PC-3 (cell line): ENCODE data around the gene METTL1. TPM values are rescaled to one million over a fixed set of nuclear protein-coding genes. Genes with fewer than 3 reads are reported as not detected.

ENCODE experiments used
- ATAC-seq: fragments of 200-7000 bp; cut with Tn5 transposase; 2 replicates; pipeline ENCODE4 v1.9.1; 2020; ENCODE audit warnings: mild to moderate bottlenecking, moderate library complexity
- BruUV-seq: library from RNA; stranded (reverse); fragments of 400-500 nt; replicated peaks from 2 replicates; lab custom pipeline; 2021; lab: Mats Ljungman, UMichigan
- CTCF ChIA-PET: fragments of 300-600 bp; sonication (Branson Sonifier 250); formaldehyde crosslinking; loops from one replicate; lab custom pipeline; 2022; ENCODE audit warnings: antibody characterized with exemption; lab: Charles Lee
- POLR2A ChIA-PET: fragments of 300-600 bp; sonication (Branson Sonifier 250); formaldehyde crosslinking; loops from one replicate; lab custom pipeline; 2022; ENCODE audit warnings: antibody characterized with exemption; ENCODE audit not compliant: unreplicated experiment; lab: Charles Lee
- DNase-seq: peaks from one replicate; pipeline ENCODE4 v3.0.0-alpha.2; 2015
- H2AFZ ChIP-seq: fragments of 300-600 bp; sonication (generic); 2 replicates; pipeline ENCODE4 v1.6.0; 2016; ENCODE audit warnings: antibody characterized with exemption, low read length
- H3F3A ChIP-seq: fragments of 300-600 bp; sonication (generic); one replicate; pipeline ENCODE4 v1.6.0; 2017; ENCODE audit warnings: antibody characterized with exemption, low read length, control low read depth, mild to moderate bottlenecking; ENCODE audit not compliant: unreplicated experiment
- H3K27ac ChIP-seq: fragments of 300-600 bp; sonication (generic); 2 replicates; pipeline ENCODE4 v1.5.1; 2016; ENCODE audit warnings: mild to moderate bottlenecking, low read length
- H3K27me3 ChIP-seq: fragments of 300-600 bp; sonication (generic); 2 replicates; pipeline ENCODE4 v1.6.1; 2016; ENCODE audit warnings: low read length, mixed read lengths
- H3K36me3 ChIP-seq: fragments of 300-600 bp; sonication (generic); 2 replicates; pipeline ENCODE4 v1.6.1; 2016; ENCODE audit warnings: low read depth, mixed run types, low read length, mixed read lengths
- H3K4me1 ChIP-seq: fragments of 300-600 bp; sonication (generic); 2 replicates; pipeline ENCODE4 v1.5.1; 2016; ENCODE audit warnings: low read length; ENCODE audit not compliant: insufficient read depth
- H3K4me2 ChIP-seq: fragments of 300-600 bp; sonication (generic); 2 replicates; pipeline ENCODE4 v1.6.0; 2016; ENCODE audit warnings: low read length
- H3K4me3 ChIP-seq: fragments of 300-600 bp; sonication (generic); 2 replicates; pipeline ENCODE4 v1.5.1; 2016; ENCODE audit warnings: mild to moderate bottlenecking, low read length, mixed read lengths
- H3K79me2 ChIP-seq: fragments of 300-600 bp; sonication (generic); 2 replicates; pipeline ENCODE4 v1.6.1; 2017; ENCODE audit warnings: low read length, mixed read lengths
- H3K9ac ChIP-seq: fragments of 300-600 bp; sonication (generic); 2 replicates; pipeline ENCODE4 v1.6.0; 2016; ENCODE audit warnings: mild to moderate bottlenecking, low read length
- H3K9me2 ChIP-seq: fragments of 300-600 bp; sonication (generic); replicated peaks from 2 replicates; pipeline ENCODE4 v1.6.1; 2016; ENCODE audit warnings: mixed run types, low read length, mixed read lengths
- H3K9me3 ChIP-seq: fragments of 300-600 bp; sonication (generic); 2 replicates; pipeline ENCODE4 v1.6.1; 2016; ENCODE audit warnings: low read length, mixed read lengths
- H4K20me1 ChIP-seq: fragments of 300-600 bp; sonication (generic); 2 replicates; pipeline ENCODE4 v1.6.1; 2016; ENCODE audit warnings: low read length, mixed read lengths
- EZH2 ChIP-seq: fragments of 300-600 bp; sonication (generic); IDR thresholded peaks from one replicate; pipeline ENCODE4 v1.6.1; 2017; ENCODE audit warnings: antibody characterized with exemption, mild to moderate bottlenecking, low read length; ENCODE audit not compliant: unreplicated experiment
- EZH2phosphoT487 ChIP-seq: fragments of 300-600 bp; sonication (generic); IDR thresholded peaks from 2 replicates; pipeline ENCODE4 v1.6.1; 2018; ENCODE audit warnings: mild to moderate bottlenecking, antibody characterized with exemption, low read length, borderline replicate concordance
- intact Hi-C: fragments of 100-400 bp; cut with micrococcal nuclease; formaldehyde crosslinking; loops from 2 replicates; pipeline ENCODE4 v1.9.0; 2023
- total RNA-seq: library from RNA; depleted of rRNA; stranded (reverse); fragments of >200 nt; gene quantifications from 2 replicates; pipeline ENCODE4 v1.2.3, GENCODE V29; 2014
- TF ChIP-seq, protein P1 (sequence below): fragments of 300-600 bp; sonication (generic); conservative IDR thresholded peaks from 2 replicates; pipeline ENCODE4 v1.5.1; 2017; ENCODE audit warnings: antibody characterized with exemption, low read depth, mild to moderate bottlenecking, low read length

Gene METTL1
- total RNA-seq, 1 experiment from 2014 or later = 29.8 TPM

DNA sequence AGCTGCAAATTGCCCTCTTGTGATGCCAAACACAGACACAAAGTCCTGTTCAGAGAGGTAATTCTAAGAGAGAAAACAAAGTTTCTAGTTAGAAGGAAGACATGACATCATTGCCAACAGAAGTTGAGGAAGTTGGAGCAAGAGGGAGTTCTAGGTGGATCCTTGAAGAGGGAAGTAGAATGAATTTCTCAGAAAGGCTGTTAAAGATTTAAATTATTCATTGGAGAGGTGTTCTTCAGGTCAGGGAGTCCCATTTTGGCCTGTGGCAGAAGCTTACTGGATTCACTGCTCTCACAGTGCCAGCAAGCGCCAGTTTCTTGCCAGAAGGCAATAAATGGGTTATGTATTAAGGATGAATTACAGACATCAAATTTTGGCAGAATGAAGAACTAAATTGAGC is 26.0 kb upstream of the METTL1 start:
- intact Hi-C loops = no loop called here
- Histone ChIP-seq H3K36me3 (peaks cover 20% of the 10 kb centered on the region), H3K4me2 (no peak overlapping the region), H3K4me1 (peaks cover 17% of the 10 kb centered on the region), H3K9me3 (no peaks in the 10 kb centered on the region), H3K4me3 (no peak overlapping the region), H2AFZ (no peak overlapping the region), H3K27ac (no peak overlapping the region), H3K27me3 (no peaks in the 10 kb centered on the region), H3K9me2 (no peaks in the 10 kb centered on the region), H4K20me1 (no peaks in the 10 kb centered on the region), H3K9ac (no peak overlapping the region), H3F3A (no peaks in the 10 kb centered on the region), H3K79me2 (0 out of 2 replicates have a peak, but pooled peaks cover 7% of the 10 kb centered on the region)
- ChIA-PET POLR2A (no interaction called here), CTCF (no interaction called here)
- ATAC-seq (no peak), DNase-seq (no peak)
- no TSS peak for BruUV-seq
- TF ChIP-seq EZH2phosphoT487 (no peak), EZH2 (no peak)
- TF ChIP-seq, protein P1, sequence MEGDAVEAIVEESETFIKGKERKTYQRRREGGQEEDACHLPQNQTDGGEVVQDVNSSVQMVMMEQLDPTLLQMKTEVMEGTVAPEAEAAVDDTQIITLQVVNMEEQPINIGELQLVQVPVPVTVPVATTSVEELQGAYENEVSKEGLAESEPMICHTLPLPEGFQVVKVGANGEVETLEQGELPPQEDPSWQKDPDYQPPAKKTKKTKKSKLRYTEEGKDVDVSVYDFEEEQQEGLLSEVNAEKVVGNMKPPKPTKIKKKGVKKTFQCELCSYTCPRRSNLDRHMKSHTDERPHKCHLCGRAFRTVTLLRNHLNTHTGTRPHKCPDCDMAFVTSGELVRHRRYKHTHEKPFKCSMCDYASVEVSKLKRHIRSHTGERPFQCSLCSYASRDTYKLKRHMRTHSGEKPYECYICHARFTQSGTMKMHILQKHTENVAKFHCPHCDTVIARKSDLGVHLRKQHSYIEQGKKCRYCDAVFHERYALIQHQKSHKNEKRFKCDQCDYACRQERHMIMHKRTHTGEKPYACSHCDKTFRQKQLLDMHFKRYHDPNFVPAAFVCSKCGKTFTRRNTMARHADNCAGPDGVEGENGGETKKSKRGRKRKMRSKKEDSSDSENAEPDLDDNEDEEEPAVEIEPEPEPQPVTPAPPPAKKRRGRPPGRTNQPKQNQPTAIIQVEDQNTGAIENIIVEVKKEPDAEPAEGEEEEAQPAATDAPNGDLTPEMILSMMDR = no peak

DNA sequence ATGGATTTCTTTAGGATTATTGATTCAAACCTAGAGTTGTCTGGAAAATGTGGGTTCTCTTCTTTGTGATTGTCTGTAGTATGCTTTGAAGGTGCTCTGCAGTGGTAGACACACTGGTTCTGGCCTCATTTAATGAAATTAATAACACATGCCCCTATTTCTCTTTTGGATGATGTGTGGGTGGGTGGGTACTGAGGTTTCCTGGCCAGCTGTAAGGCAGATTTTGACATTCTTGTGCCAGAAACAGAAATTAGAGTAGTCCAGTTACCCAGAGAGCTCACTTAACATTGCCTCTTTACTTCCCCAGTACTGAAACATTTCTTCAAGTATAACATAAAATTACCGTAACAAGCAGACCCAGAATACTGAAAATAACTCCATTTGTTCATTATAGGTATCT is 25.1 kb upstream of the METTL1 start:
- ChIA-PET CTCF (no interaction called here), POLR2A (no interaction called here)
- Histone ChIP-seq H3K9me3 (no peaks in the 10 kb centered on the region), H3K36me3 (peaks cover 20% of the 10 kb centered on the region), H3K79me2 (0 out of 2 replicates have a peak, but pooled peaks cover 7% of the 10 kb centered on the region), H3K9me2 (no peaks in the 10 kb centered on the region), H2AFZ (no peak overlapping the region), H4K20me1 (no peaks in the 10 kb centered on the region), H3K4me1 (peaks cover 17% of the 10 kb centered on the region), H3K4me2 (no peak overlapping the region), H3K27me3 (no peaks in the 10 kb centered on the region), H3K4me3 (no peak overlapping the region), H3K9ac (no peak overlapping the region), H3K27ac (no peak overlapping the region), H3F3A (no peaks in the 10 kb centered on the region)
- BruUV-seq = no TSS peak
- ATAC-seq = no peak
- intact Hi-C loops = no loop called here
- TF ChIP-seq EZH2 (no peak), EZH2phosphoT487 (no peak)
- TF ChIP-seq, protein P1 = no peak
- no peak for DNase-seq

DNA sequence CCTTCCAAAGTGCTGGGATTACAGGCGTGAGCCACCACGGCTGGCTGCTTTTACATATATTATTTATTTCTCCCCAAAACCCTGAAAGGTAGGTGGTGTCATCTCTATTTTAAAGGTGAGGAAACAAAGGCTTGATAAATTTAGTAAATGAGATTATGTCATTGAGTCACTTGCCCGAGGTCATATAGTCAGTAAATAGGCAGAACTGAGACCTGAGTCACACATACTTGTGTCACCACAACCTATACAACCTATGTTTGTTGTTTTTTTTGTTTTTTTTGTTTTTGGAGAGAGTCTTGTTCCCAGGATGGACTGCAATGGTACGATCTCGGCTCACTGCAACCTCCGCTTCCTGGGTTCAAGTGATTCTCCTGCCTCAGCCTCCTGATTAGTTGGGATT is 23.4 kb upstream of the METTL1 start:
- H3F3A ChIP-seq = no peaks in the 10 kb centered on the region
- ChIA-PET CTCF (no interaction called here), POLR2A (no interaction called here)
- no TSS peak for BruUV-seq
- no peak overlapping the region for H3K4me2 ChIP-seq
- H3K4me1 ChIP-seq = peaks cover 17% of the 10 kb centered on the region
- intact Hi-C loops = no loop called here
- H3K27me3 ChIP-seq = no peaks in the 10 kb centered on the region
- H4K20me1 ChIP-seq = no peaks in the 10 kb centered on the region
- H3K79me2 ChIP-seq = 0 out of 2 replicates have a peak, but pooled peaks cover 7% of the 10 kb centered on the region
- H2AFZ ChIP-seq = no peak overlapping the region
- TF ChIP-seq, protein P1 = no peak
- no peak for TF ChIP-seq EZH2
- no peak for TF ChIP-seq EZH2phosphoT487
- no peaks in the 10 kb centered on the region for H3K9me2 ChIP-seq
- DNase-seq = peak; percentile 90
- ATAC-seq = peak; percentile 83
- no peak overlapping the region for H3K4me3 ChIP-seq
- H3K36me3 ChIP-seq = peaks cover 29% of the 10 kb centered on the region
- no peak overlapping the region for H3K9ac ChIP-seq
- H3K9me3 ChIP-seq = no peaks in the 10 kb centered on the region
- H3K27ac ChIP-seq = peak overlapping the region; percentile 58
